Keratinocyte (primary cell): Measurements from ENCODE around the gene CGB2. TPM values are rescaled to one million over a fixed set of nuclear protein-coding genes. Genes with fewer than 3 reads are reported as not detected.

Source experiments
- DNase-seq: peaks from one replicate; pipeline ENCODE4 v3.0.0-alpha.2; 2011; ENCODE audit warnings: low read depth, missing footprints, low spot score
- FAIRE-seq: peaks from 2 replicates; lab custom pipeline; 2011; peaks lifted over from hg19 to GRCh38; lab: Jason Lieb, UNC
- H2AFZ ChIP-seq: 2 replicates; pipeline ENCODE4 v1.6.0; 2012; ENCODE audit warnings: low read length, control low read depth, inconsistent platforms; ENCODE audit not compliant: control insufficient read depth
- H3K27ac ChIP-seq: 2 replicates; pipeline ENCODE4 v1.5.1; 2011; ENCODE audit warnings: low read length; ENCODE audit not compliant: control insufficient read depth, insufficient read depth
- H3K27me3 ChIP-seq: 3 replicates; pipeline ENCODE4 v1.6.0; 2011; ENCODE audit warnings: low read length; ENCODE audit not compliant: control insufficient read depth, insufficient read depth; ENCODE audit errors: extremely low read depth
- H3K36me3 ChIP-seq, 2 experiments: 2 replicates in 1 of 2; 3 replicates in 1 of 2; pipeline ENCODE4 v1.5.1; 2011; ENCODE audit warnings: low read length in 2 of 2, mild to moderate bottlenecking in 1 of 2; ENCODE audit not compliant: control insufficient read depth in 2 of 2, insufficient read depth in 2 of 2; ENCODE audit errors: extremely low read depth in 1 of 2
- H3K4me1 ChIP-seq: 3 replicates; pipeline ENCODE4 v1.5.1; 2011; ENCODE audit warnings: low read length; ENCODE audit not compliant: control insufficient read depth, insufficient read depth; ENCODE audit errors: extremely low read depth
- H3K4me2 ChIP-seq: 3 replicates; pipeline ENCODE4 v1.6.0; 2011; ENCODE audit warnings: low read depth, low read length; ENCODE audit not compliant: control insufficient read depth, insufficient read depth; ENCODE audit errors: extremely low read depth
- H3K4me3 ChIP-seq, 3 experiments: fragments of 200-600 bp in 1 of 3; sonication (generic) in 1 of 3; 2 replicates in 2 of 3; 3 replicates in 1 of 3; pipeline ENCODE4 v1.5.1; 2011 to 2016; ENCODE audit warnings: low read length in 3 of 3, mild to moderate bottlenecking in 3 of 3, control low read depth in 2 of 3, inconsistent platforms in 1 of 3, low read depth in 1 of 3, mixed read lengths in 1 of 3, mixed run types in 1 of 3, moderate library complexity in 1 of 3; ENCODE audit not compliant: control insufficient read depth in 2 of 3, insufficient read depth in 2 of 3; ENCODE audit errors: extremely low read depth in 1 of 3
- H3K79me2 ChIP-seq: 2 replicates; pipeline ENCODE4 v1.6.0; 2012; ENCODE audit warnings: low read length; ENCODE audit not compliant: control insufficient read depth, insufficient read depth
- H3K9ac ChIP-seq: 3 replicates; pipeline ENCODE4 v1.6.0; 2011; ENCODE audit warnings: low read length; ENCODE audit not compliant: control insufficient read depth, insufficient read depth; ENCODE audit errors: extremely low read depth
- H3K9me1 ChIP-seq: 3 replicates; pipeline ENCODE4 v1.6.0; 2011; ENCODE audit warnings: low read length; ENCODE audit not compliant: control insufficient read depth, insufficient read depth; ENCODE audit errors: extremely low read depth
- H3K9me3 ChIP-seq: 2 replicates; pipeline ENCODE4 v1.5.1; 2012; ENCODE audit warnings: low read depth, low read length; ENCODE audit not compliant: control insufficient read depth
- H4K20me1 ChIP-seq: 3 replicates; pipeline ENCODE4 v1.6.0; 2011; ENCODE audit warnings: low read length; ENCODE audit not compliant: control insufficient read depth, insufficient read depth; ENCODE audit errors: extremely low read depth
- EZH2 ChIP-seq: IDR thresholded peaks from one replicate; pipeline ENCODE4 v1.6.1; 2012; ENCODE audit warnings: inconsistent platforms, mild to moderate bottlenecking, low read length, moderate library complexity
- dilution Hi-C: fragments of 300-500 bp; cut with MboI; formaldehyde crosslinking; loops from one replicate; pipeline ENCODE4 v1.7.0; 2020; ENCODE audit warnings: low sequenced_read_pairs; ENCODE audit not compliant: extremely low pct_ligation_motif_present
- polyA plus RNA-seq, 5 experiments: library from polyadenylated mRNA; depleted of rRNA in 3 of 5; stranded (reverse) in 3 of 5; stranded (forward) in 1 of 5; unstranded in 1 of 5; fragments of >200 nt; gene quantifications; 1 replicate in 1 of 5; 2 replicates in 3 of 5; 3 replicates in 1 of 5; pipeline versions ENCODE4 v1.2.1 to v1.2.3, GENCODE V29; 2011 to 2012; ENCODE audit warnings: missing spikeins in 2 of 5, low read depth in 1 of 5, low replicate concordance in 1 of 5
- TF ChIP-seq, protein P1 (sequence below), 3 experiments: IDR thresholded peaks in 1 of 3; conservative IDR thresholded peaks in 1 of 3; optimal IDR thresholded peaks in 1 of 3; 2 replicates in 2 of 3; 3 replicates in 1 of 3; pipeline versions ENCODE3 to v1.5.1; 2011; ENCODE audit warnings: low read length in 3 of 3, mild to moderate bottlenecking in 3 of 3, moderate library complexity in 2 of 3, control low read depth in 1 of 3, inconsistent platforms in 1 of 3; ENCODE audit not compliant: insufficient read depth in 2 of 3; ENCODE audit errors: extremely low read depth in 1 of 3

The CGB2 gene
- polyA plus RNA-seq, 1 donor (not counting 4 experiments of a cell fraction or from before 2014, with no cell fraction given) = not detected

DNA sequence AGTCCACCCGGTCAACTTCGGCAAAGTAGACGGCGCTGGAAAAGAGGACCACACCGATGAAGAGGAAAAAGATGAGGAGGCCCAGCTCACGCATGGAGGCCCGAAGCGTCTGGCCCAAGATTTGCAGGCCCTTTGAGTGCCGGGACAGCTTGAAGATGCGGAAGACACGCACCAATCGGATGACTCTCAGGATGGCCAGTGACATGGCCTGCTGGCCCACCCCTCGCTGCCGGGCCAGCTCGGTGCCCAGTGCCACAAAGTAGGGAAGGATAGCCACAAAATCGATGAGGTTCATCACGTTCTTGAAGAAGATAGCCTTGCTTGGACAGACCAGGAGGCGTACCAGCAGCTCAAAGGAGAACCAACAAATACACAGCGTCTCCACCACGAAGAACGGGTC, 38.7 kb downstream of the CGB2 start:
- TF ChIP-seq, protein P1, sequence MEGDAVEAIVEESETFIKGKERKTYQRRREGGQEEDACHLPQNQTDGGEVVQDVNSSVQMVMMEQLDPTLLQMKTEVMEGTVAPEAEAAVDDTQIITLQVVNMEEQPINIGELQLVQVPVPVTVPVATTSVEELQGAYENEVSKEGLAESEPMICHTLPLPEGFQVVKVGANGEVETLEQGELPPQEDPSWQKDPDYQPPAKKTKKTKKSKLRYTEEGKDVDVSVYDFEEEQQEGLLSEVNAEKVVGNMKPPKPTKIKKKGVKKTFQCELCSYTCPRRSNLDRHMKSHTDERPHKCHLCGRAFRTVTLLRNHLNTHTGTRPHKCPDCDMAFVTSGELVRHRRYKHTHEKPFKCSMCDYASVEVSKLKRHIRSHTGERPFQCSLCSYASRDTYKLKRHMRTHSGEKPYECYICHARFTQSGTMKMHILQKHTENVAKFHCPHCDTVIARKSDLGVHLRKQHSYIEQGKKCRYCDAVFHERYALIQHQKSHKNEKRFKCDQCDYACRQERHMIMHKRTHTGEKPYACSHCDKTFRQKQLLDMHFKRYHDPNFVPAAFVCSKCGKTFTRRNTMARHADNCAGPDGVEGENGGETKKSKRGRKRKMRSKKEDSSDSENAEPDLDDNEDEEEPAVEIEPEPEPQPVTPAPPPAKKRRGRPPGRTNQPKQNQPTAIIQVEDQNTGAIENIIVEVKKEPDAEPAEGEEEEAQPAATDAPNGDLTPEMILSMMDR (optimal IDR thresholded peaks at IDR 0.05 in 1 of 3, IDR thresholded peaks at IDR 0.05 in 1 of 3, conservative IDR thresholded peaks at IDR 0.05 in 1 of 3; ENCODE audit: extremely low read depth in 1 of 3, insufficient read depth in 2 of 3, low read length in 3 of 3) = no peak
- no peak for TF ChIP-seq EZH2
- H3K27me3 ChIP-seq = peaks cover 56% of the 10 kb centered on the region
- no peak overlapping the region for H2AFZ ChIP-seq
- H3K9me1 ChIP-seq = no peaks in the 10 kb centered on the region
- no peaks in the 10 kb centered on the region for H4K20me1 ChIP-seq
- dilution Hi-C loops = no loop called here
- DNase-seq (no peak), FAIRE-seq (no peak)
- H3K79me2 ChIP-seq = no peaks in the 10 kb centered on the region
- H3K9me3 ChIP-seq = no peaks in the 10 kb centered on the region
- H3K36me3 ChIP-seq = no peaks in the 10 kb centered on the region
- peaks cover 5% of the 10 kb centered on the region for H3K4me1 ChIP-seq
- no peak overlapping the region for H3K27ac ChIP-seq
- H3K9ac ChIP-seq = no peak overlapping the region
- H3K4me2 ChIP-seq = no peak overlapping the region
- H3K4me3 ChIP-seq = no peak overlapping the region

DNA sequence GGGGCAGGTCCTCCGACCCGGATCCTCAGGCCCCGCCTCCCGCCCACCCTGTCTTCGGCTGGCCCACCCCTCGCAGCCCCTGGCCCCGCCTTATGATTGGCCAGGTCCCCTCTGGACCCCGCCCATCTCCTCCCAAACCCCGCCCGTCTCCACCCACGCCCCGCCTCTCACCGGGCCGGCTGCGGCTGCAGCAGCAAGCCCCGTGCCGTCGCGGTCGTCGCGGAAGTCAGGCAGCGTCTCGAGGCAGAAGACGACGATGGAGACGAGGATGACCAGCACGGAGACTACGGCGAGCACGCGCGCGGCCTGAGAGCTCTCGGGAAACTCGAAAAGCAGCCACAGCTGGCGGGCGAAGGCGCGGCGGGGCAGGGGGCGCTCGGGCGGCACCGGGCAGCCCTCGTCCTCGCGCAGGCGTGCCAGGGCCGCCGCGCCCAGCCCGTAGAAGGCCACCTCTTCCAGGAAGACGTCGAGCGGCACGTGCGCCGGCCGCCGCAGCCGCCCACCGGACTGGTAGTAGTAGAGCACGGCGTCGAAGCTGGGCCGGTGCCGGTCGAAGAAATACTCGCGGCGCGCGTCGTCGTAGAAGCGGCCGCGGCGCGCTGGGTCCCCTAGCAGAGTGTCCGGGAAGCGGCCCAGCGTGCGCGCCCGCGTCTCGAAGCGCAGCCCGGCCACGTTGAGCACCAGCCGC, 40.3 kb downstream of the CGB2 start:
- H3K27ac ChIP-seq = no peak overlapping the region
- peaks cover 4% of the 10 kb centered on the region for H3K4me1 ChIP-seq
- no peak overlapping the region for H3K9ac ChIP-seq
- dilution Hi-C loops = no loop called here
- H3K36me3 ChIP-seq = no peaks in the 10 kb centered on the region
- no peaks in the 10 kb centered on the region for H4K20me1 ChIP-seq
- no peak overlapping the region for H3K4me3 ChIP-seq
- no peaks in the 10 kb centered on the region for H3K9me1 ChIP-seq
- DNase-seq (no peak), FAIRE-seq (no peak)
- no peak overlapping the region for H2AFZ ChIP-seq
- H3K9me3 ChIP-seq = no peaks in the 10 kb centered on the region
- no peak overlapping the region for H3K4me2 ChIP-seq
- no peaks in the 10 kb centered on the region for H3K79me2 ChIP-seq
- peaks cover 49% of the 10 kb centered on the region for H3K27me3 ChIP-seq
- TF ChIP-seq EZH2 = peak; percentile 77
- TF ChIP-seq, protein P1 (optimal IDR thresholded peaks at IDR 0.05 in 1 of 3, IDR thresholded peaks at IDR 0.05 in 1 of 3, conservative IDR thresholded peaks at IDR 0.05 in 1 of 3; ENCODE audit: extremely low read depth in 1 of 3, insufficient read depth in 2 of 3, low read length in 3 of 3) = no peak
